OCI-LY3 (cell line): ENCODE results near the gene SND1.

ENCODE experiments used
- CTCF ChIP-seq: fragments of 200-600, 300-600 bp; sonication (generic); IDR thresholded peaks from 2 replicates; pipeline ENCODE4 v1.5.1; 2014; ENCODE audit warnings: antibody characterized with exemption, low read length, low read depth
- EZH2phosphoT487 ChIP-seq: fragments of 200-600 bp; shearing (Covaris generic); IDR thresholded peaks from 2 replicates; pipeline ENCODE4 v1.6.1; 2018; ENCODE audit warnings: antibody characterized with exemption, mixed run types, low read depth

- TF ChIP-seq CTCF: no peak
- no peak for TF ChIP-seq EZH2phosphoT487
These were observed 422.3 kb downstream of the SND1 start for GRCh38 chr7:128074336-128074735.
